Embryonic facial prominence (tissue), 1 donor: ENCODE measurements around the gene SLC5A1.
"Not testable (repeated sequence)": the region's sequence is repeated elsewhere in the genome, so short reads cannot be mapped to it uniquely, and the experiment has no call there.

Experiments used
- DNase-seq: peaks from one replicate; pipeline ENCODE4 v3.0.0-alpha.2; 2016; ENCODE audit errors: extremely low spot score

SLC5A1 gene

DNA sequence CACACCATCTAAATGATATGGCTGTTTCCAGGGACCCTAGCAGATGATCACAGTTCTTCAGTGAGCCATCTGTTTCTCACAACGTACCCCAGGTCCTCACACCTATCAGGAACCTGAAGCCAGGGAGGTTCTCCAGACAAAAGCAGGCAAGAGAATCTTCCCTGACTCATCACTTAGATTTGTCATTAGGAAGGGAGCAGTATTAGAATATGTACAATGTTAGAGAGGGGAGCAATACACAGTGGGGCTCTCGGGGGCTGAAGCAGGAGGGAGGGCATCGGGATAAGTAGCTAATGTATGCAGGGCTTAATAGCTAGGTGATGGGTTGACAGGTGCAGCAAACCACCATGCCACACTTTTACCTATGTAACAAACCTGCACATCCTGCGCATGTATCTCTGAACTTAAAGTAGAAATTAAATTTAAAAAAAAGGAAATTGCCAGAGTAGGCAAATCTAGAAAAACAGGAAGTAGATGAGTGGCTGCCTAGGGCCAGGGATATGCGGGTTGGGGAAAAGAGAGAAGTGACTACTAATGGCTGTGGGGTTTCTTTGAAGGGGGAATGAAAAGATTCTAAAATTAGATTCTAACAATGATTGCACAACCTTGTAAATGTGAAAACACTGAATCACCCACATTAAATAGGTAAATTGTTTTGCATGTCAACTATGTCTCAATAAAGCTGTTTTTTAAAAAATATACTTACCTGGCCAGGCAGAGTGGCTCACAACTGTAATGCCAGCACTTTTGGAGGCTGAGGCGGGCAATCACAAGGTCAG, 101.6 kb downstream of the SLC5A1 start:
- no peak for DNase-seq

DNA sequence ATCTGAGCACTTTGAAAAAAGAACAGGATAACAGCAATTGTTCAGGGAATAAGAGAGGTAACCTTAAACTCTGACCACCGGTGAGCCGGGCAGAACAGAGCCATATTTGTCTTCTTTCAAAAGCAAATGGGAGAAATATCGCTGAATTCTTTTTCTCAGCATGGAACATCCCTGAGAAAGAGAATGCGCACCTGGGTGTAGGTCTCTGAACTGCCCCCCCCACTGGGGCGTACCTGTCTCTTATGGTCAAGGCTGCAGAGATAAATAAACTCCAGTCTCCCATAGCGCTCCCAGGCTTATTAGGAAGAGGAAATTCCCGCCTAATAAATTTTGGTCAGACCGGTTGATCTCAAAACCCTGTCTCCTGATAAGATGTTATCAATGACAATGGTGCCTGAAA, 104.1 kb downstream of the SLC5A1 start:
- not testable (repeated sequence) for DNase-seq

DNA sequence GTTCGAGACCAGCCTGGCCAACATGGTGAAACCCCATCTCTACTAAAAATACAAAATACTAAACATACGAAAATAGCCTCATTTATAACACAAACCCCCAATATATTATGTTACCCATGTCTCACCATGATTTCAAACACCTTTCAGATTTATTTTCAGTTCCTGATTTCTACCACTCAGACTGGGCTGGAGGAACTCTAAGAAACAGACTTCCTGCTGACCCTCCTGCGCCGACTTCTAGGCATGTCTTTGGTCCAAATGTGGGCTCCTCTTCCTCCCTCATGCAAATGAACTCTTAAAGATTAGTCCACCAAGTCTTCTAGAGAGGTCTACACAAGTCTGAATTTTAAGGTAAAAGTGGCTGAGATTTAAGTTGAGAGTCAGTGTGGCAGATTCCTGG, 105.3 kb downstream of the SLC5A1 start:
- not testable (repeated sequence) for DNase-seq

DNA sequence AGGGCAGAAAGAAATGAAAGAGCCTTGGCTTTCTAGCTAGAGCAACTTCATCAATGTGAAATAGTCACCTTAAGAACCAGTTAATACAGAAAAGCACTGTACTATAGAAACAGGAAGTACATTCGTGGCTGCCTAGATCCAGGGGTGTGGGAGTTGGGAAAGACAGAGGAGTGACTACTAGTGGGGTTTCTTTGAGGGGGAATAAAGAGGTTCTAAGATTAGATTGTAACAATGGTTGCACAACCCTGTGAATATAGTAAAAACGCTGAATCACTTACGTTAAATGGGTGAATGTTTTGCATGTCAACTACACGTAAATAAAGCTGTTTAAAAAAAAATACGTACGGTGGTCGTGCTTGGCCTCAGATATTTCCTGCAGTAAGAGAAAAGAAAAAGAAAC, 107.6 kb downstream of the SLC5A1 start:
- not testable (repeated sequence) for DNase-seq

DNA sequence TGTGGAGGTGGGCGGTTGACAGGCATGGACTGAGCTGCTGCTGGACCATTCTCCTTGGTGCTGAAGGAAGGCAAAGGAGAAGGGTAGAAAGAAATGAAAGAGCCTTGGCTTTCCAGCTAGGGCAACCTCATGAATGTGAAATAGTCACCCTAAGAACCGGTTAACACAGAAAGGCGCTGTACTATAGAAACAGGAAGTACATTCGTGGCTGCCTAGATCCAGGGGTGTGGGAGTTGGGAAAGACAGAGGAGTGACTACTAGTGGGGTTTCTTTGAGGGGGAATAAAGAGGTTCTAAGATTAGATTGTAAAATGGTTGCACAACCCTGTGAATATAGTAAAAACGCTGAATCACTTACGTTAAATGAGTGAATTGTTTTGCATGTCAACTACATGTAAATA, 108.6 kb downstream of the SLC5A1 start:
- DNase-seq, result not testable (repeated sequence)

DNA sequence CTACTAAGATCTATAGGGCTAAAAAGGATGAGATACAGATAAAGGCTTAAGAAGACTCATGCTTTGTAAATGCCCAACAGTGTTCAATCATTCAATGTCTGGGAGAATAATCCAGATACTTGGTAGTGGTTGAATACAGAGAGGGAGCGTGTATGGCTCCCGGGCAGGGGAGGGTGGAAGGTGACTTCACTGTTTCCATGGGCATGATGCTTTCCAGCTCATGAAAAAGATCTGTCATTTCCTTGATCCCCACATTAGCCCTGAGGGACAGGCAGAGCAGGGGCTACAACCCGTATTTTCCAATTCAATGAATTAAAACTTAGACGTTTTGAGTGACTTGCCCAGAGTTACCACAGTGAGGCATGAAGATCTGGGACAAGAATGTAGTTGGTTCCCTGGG, 111.7 kb downstream of the SLC5A1 start:
- not testable (repeated sequence) for DNase-seq

DNA sequence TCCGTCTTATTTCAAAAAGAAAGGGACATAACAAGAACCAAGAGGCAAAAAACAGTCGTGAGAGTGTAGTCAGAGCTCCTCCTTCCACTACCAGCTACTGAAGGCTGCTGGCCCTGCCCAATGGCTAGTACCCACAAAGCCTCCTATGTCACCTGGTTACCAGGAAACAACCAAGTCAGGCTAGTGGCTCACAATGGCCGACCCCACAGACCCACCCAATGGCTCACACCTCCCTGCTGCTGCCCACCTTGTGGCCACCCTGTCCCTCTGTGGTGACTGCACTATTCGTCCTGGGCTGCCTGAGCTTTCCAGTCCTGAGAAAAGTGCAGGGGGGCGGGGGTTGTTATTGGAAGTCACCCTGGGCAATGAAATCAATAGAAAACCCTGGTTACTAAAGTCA, 114.6 kb downstream of the SLC5A1 start:
- not testable (repeated sequence) for DNase-seq

DNA sequence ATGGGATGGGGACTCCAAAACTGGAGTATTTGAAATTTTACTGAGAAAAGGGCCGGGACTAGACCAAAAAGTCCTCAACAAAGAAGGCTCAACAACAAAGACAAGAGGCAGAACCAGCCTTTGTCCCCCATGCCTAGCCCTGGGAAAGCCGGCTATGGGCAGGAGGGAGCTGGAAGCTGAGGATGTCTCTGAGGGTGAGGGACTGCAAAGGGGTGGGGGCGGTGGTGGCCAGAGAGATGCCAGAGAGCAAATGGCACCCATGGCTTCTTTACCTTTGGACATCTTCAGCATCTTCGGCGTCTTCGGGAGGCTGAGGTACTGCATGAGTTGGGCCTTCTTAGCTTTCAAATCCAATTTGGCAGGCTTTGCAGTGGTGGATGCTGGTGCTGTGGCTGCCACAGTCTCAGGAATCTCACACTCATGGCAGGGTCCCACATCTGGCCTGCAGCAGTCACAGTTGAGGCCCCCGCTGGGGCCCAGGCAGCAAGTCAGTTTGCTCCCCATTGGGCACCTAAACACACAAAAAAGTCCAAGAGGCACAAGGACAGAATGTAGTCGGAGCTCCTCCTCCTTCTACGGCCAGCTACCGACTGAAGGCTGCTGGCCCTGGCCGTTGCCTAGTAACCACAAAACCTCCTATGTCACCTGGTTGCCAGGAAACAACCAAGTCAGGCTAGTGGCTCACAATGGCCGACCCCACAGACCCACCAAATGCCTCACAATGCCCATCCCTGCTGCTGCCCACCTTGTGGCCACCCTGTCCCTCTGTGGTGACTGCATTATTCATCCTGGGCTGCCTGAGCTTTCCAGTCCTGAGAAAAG, 115.9 kb downstream of the SLC5A1 start, which contains the start of gene C22orf42:
Gene C22orf42 (minus strand): TSS at position 592 of the 822 bp plus-strand sequence. CDS start 88 bp downstream, at position 504.
- DNase-seq, result no peak

DNA sequence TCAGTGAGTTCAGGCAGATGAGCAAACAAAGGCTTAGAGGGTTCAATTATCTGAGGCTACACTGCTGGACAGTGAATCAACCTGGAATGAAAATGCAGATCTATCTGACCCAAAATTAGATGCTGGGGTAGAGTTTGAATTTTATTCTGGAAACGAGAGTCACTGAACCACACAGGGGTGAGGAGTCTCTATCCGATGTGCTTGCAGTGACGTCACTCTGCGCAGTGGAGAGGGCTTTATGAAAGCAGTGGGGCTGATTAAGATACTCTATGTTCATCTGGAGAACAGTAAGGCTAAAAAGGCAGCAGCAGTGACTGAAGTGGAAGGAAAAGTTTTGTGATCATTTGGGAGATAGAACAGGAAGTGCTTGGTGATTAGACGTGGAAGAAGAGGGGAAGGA, 117.3 kb downstream of the SLC5A1 start:
- not testable (repeated sequence) for DNase-seq
